Immature natural killer cell (primary cell): Measurements from ENCODE around the gene INTS11. TPM values are rescaled to one million over a fixed set of nuclear protein-coding genes. Genes with fewer than 3 reads are reported as not detected.
"Not testable (repeated sequence)": the region's sequence is repeated elsewhere in the genome, so short reads cannot be mapped to it uniquely, and the experiment has no call there.

Experiments used
- DNase-seq, 3 donors: peaks; one replicate each; pipeline ENCODE4 v3.0.0; 2022; ENCODE audit warnings: mixed read lengths in 1 of 3
- H3K27ac Mint-ChIP-seq, 6 donors: one replicate each; pipeline ENCODE4 v1.8.0; 2020; ENCODE audit warnings: mixed read lengths in 6 of 6, mild to moderate bottlenecking in 5 of 6, inconsistent platforms in 4 of 6, moderate library complexity in 3 of 6
- H3K27me3 Mint-ChIP-seq, 3 donors: one replicate each; pipeline ENCODE4 v1.8.0; 2020 to 2021; ENCODE audit warnings: low read depth in 3 of 3, mild to moderate bottlenecking in 3 of 3, mixed read lengths in 3 of 3, moderate library complexity in 3 of 3, inconsistent platforms in 1 of 3
- H3K36me3 Mint-ChIP-seq, 3 donors: one replicate each; pipeline ENCODE4 v1.8.0; 2020; ENCODE audit warnings: mixed read lengths in 3 of 3, inconsistent platforms in 2 of 3, mild to moderate bottlenecking in 2 of 3
- H3K4me1 Mint-ChIP-seq, 2 donors: one replicate each; pipeline ENCODE4 v1.8.0; 2020; ENCODE audit warnings: inconsistent platforms in 2 of 2, mild to moderate bottlenecking in 2 of 2, mixed read lengths in 2 of 2, moderate library complexity in 1 of 2
- H3K4me3 Mint-ChIP-seq, 5 donors: one replicate each; pipeline ENCODE4 v1.8.0; 2020; ENCODE audit warnings: mild to moderate bottlenecking in 5 of 5, mixed read lengths in 5 of 5, inconsistent platforms in 3 of 5, moderate library complexity in 3 of 5
- H3K9me3 Mint-ChIP-seq, 6 donors: one replicate each; pipeline ENCODE4 v1.8.0; 2020; ENCODE audit warnings: mild to moderate bottlenecking in 6 of 6, mixed read lengths in 6 of 6, inconsistent platforms in 4 of 6, moderate library complexity in 3 of 6
- polyA plus RNA-seq, 3 donors: library from polyadenylated mRNA; unstranded; fragments of 300-500 nt; fragmentation: Illumina TruSeq; gene quantifications; one replicate each; pipeline ENCODE4 v1.2.3, GENCODE V29; 2021

Gene INTS11
- polyA plus RNA-seq, 3 donors from 2014 or later: 62.1 to 68.8 (median 67.5) TPM

- peaks cover 1 to 5% (median 4%) of the 10 kb centered on the region in 3 donors for H3K27me3 Mint-ChIP-seq
- no peak for DNase-seq
- no peaks in the 10 kb centered on the region for H3K36me3 Mint-ChIP-seq
- H3K4me1 Mint-ChIP-seq: peaks cover 20 to 26% of the 10 kb centered on the region in 2 donors
- H3K27ac Mint-ChIP-seq: peak overlapping the region in 3 of 6 donors; percentile 55 to 65 (median 61)
- no peaks in the 10 kb centered on the region for H3K9me3 Mint-ChIP-seq
- H3K4me3 Mint-ChIP-seq: peak overlapping the region; percentile 58 to 75 (median 72)
Observed at GRCh38 chr1:1325288-1326074, 1.0 kb upstream of the INTS11 start.

DNA sequence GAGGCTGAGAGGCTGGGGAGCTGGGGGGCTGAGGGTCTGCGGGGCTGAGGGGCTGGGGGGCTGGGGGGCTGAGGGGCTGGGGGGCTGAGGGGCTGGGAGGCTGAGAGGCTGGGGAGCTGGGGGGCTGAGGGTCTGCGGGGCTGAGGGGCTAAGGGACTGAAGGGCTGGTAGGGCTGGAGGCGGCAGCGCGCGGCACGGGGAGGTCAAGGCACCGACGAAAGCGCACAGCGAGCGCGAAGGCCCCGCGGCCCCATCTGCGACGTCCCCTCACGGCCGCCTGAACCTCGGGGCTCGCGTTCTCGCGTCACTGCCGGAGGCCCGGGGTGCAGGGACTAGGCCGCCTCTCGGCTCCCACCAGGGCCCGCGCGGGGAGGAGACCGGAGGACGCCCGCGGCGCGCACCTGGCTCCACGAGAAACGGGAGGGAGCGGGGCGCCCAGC lies 356 bp downstream of the INTS11 start:
- Mint-ChIP-seq H3K4me1 (peaks cover 27 to 31% of the 10 kb centered on the region in 2 donors), H3K27ac (peak overlapping the region in 2 of 6 donors; percentile 78 to 87)

GRCh38 chr1:1322952-1323351 lies 1.5 kb downstream of the INTS11 start:
- no peak for DNase-seq
- peaks cover 27 to 31% of the 10 kb centered on the region in 2 donors for H3K4me1 Mint-ChIP-seq
- peak overlapping the region in 4 of 6 donors; percentile 78 to 92 (median 82) for H3K27ac Mint-ChIP-seq
- peaks cover 1 to 4% (median 2%) of the 10 kb centered on the region in 3 donors for H3K27me3 Mint-ChIP-seq
- no peaks in the 10 kb centered on the region for H3K9me3 Mint-ChIP-seq
- peak overlapping the region; percentile 85 to 97 (median 92) for H3K4me3 Mint-ChIP-seq
- H3K36me3 Mint-ChIP-seq: no peaks in the 10 kb centered on the region

More for the DNA sequence above, 356 bp downstream of the INTS11 start:
- Mint-ChIP-seq H3K4me3 (peak overlapping the region; percentile 13 to 87 (median 78)), H3K36me3 (no peaks in the 10 kb centered on the region), H3K27me3 (peaks cover 1 to 4% (median 2%) of the 10 kb centered on the region in 3 donors), H3K9me3 (no peaks in the 10 kb centered on the region)
- no peak for DNase-seq

DNA sequence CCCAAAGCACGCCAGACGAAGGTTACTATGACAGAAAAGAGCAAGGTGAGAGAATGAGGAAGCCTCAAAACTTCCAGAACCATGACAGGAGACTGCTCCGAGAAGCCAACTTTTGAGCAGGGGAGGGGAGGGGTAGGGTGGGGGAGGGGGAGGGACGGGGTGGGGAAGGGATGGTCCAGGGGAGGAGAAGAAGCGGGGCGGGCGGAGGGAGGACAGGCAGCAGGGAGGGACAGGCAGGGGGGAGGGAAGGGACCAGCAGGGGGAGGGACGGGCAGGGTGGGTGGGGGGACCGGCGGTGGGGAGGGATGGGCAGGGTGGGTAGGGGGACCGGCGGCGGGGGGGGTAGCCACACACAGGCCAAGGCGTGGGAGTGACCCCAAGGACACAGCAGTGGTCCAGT lies 2.0 kb downstream of the INTS11 start:
- H3K27ac Mint-ChIP-seq: peak overlapping the region in 4 of 6 donors; percentile 50 to 78 (median 56)

DNA sequence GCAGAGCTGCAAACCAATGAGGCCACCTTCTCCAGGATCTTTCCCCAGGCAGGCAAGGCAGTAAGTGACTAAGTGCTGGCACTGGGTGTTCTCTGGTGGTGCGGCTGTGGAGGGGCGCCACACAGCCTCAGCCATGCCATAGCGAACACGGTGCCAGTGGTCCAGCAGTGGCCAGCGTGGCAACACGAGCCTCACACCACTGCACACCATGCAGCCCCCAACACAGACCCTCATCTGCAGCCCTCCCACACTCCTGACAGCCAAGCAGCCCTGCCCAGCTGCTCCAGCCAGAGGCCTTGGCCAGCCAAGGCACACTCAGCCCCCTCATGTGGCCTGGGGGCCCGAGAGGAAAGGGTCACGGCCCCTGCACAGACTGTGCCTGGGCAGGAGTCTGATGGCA lies 3.0 kb downstream of the INTS11 start:
- H3K4me1 Mint-ChIP-seq: peaks cover 27 to 31% of the 10 kb centered on the region in 2 donors
- no peaks in the 10 kb centered on the region for H3K9me3 Mint-ChIP-seq
- peak overlapping the region in 1 of 5 donors; percentile 9 for H3K4me3 Mint-ChIP-seq
- no peak overlapping the region for H3K27ac Mint-ChIP-seq
- peaks cover 0 to 4% (median 0%) of the 10 kb centered on the region in 3 donors for H3K36me3 Mint-ChIP-seq
- no peak for DNase-seq
- peaks cover 1 to 4% (median 2%) of the 10 kb centered on the region in 3 donors for H3K27me3 Mint-ChIP-seq

More for the DNA sequence above, 2.0 kb downstream of the INTS11 start:
- Mint-ChIP-seq H3K4me3 (peak overlapping the region; percentile 42 to 85 (median 72)), H3K36me3 (peaks cover 0 to under 1% (median 0%) of the 10 kb centered on the region in 3 donors), H3K27me3 (peaks cover 1 to 4% (median 2%) of the 10 kb centered on the region in 3 donors), H3K9me3 (no peaks in the 10 kb centered on the region), H3K4me1 (peaks cover 27 to 31% of the 10 kb centered on the region in 2 donors)
- no peak for DNase-seq

- H3K4me1 Mint-ChIP-seq: peaks cover 26 to 27% of the 10 kb centered on the region in 2 donors
- H3K4me3 Mint-ChIP-seq: peak overlapping the region in 1 of 5 donors; percentile 9
- no peak for DNase-seq
- peaks cover 0 to 4% (median 0%) of the 10 kb centered on the region in 3 donors for H3K36me3 Mint-ChIP-seq
- H3K9me3 Mint-ChIP-seq: no peaks in the 10 kb centered on the region
- peaks cover 1 to 4% (median 2%) of the 10 kb centered on the region in 3 donors for H3K27me3 Mint-ChIP-seq
- no peak overlapping the region for H3K27ac Mint-ChIP-seq
Observed at GRCh38 chr1:1320666-1321448, 3.6 kb downstream of the INTS11 start.

GRCh38 chr1:1319646-1319941 lies 4.9 kb downstream of the INTS11 start:
- Mint-ChIP-seq H3K4me3 (peak overlapping the region in 1 of 5 donors; percentile 21), H3K27ac (peak overlapping the region in 1 of 6 donors; percentile 34), H3K36me3 (peaks cover 0 to 4% (median 0%) of the 10 kb centered on the region in 3 donors), H3K9me3 (no peaks in the 10 kb centered on the region), H3K4me1 (peaks cover 21 to 27% of the 10 kb centered on the region in 2 donors), H3K27me3 (peaks cover 1 to 4% (median 2%) of the 10 kb centered on the region in 3 donors)
- DNase-seq: no peak

- peaks cover 0 to 4% (median 0%) of the 10 kb centered on the region in 3 donors for H3K36me3 Mint-ChIP-seq
- peak overlapping the region in 1 of 5 donors; percentile 21 for H3K4me3 Mint-ChIP-seq
- DNase-seq: no peak
- no peaks in the 10 kb centered on the region for H3K9me3 Mint-ChIP-seq
- H3K27ac Mint-ChIP-seq: peak overlapping the region in 1 of 6 donors; percentile 34
- H3K27me3 Mint-ChIP-seq: peaks cover 0 to 2% (median 2%) of the 10 kb centered on the region in 3 donors
- peaks cover 21 to 27% of the 10 kb centered on the region in 2 donors for H3K4me1 Mint-ChIP-seq
Observed at GRCh38 chr1:1318777-1319645, 5.4 kb downstream of the INTS11 start.

GRCh38 chr1:1318131-1318652 lies 6.3 kb downstream of the INTS11 start:
- peaks cover 16 to 20% of the 10 kb centered on the region in 2 donors for H3K4me1 Mint-ChIP-seq
- H3K4me3 Mint-ChIP-seq: no peak overlapping the region
- peaks cover 0 to 2% (median 0%) of the 10 kb centered on the region in 3 donors for H3K27me3 Mint-ChIP-seq
- H3K36me3 Mint-ChIP-seq: peaks cover 0 to 4% (median 0%) of the 10 kb centered on the region in 3 donors
- H3K27ac Mint-ChIP-seq: no peak overlapping the region
- H3K9me3 Mint-ChIP-seq: no peaks in the 10 kb centered on the region
- DNase-seq: no peak

- no peaks in the 10 kb centered on the region for H3K27me3 Mint-ChIP-seq
- peaks cover 11 to 12% of the 10 kb centered on the region in 2 donors for H3K4me1 Mint-ChIP-seq
- no peak for DNase-seq
- peaks cover 0 to 4% (median 0%) of the 10 kb centered on the region in 3 donors for H3K36me3 Mint-ChIP-seq
- H3K4me3 Mint-ChIP-seq: no peak overlapping the region
- H3K9me3 Mint-ChIP-seq: no peaks in the 10 kb centered on the region
- H3K27ac Mint-ChIP-seq: no peak overlapping the region
Observed at GRCh38 chr1:1317420-1317819, 7.0 kb downstream of the INTS11 start.

DNA sequence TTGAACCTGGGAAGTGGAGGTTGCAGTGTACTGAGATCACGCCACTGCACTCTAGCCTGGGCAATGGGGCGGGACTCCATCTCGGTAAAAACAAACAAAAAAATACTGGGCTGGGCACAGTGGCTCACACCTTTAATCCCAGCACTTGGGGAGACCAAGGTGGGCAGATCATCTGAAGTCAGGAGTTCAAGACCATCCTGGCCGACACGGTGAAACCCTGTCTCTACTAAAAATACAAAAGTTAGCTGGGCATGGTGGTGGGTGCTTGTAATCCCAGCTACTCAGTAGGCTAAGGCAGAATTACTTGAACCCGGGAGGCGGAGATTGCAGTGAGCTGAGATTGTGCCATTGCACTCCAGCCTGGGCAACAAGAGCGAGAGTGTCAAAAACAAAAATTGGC lies 8.3 kb downstream of the INTS11 start:
- not testable (repeated sequence) for H3K27ac Mint-ChIP-seq, H3K4me3 Mint-ChIP-seq, H3K27me3 Mint-ChIP-seq, H3K9me3 Mint-ChIP-seq, DNase-seq, H3K4me1 Mint-ChIP-seq, H3K36me3 Mint-ChIP-seq

DNA sequence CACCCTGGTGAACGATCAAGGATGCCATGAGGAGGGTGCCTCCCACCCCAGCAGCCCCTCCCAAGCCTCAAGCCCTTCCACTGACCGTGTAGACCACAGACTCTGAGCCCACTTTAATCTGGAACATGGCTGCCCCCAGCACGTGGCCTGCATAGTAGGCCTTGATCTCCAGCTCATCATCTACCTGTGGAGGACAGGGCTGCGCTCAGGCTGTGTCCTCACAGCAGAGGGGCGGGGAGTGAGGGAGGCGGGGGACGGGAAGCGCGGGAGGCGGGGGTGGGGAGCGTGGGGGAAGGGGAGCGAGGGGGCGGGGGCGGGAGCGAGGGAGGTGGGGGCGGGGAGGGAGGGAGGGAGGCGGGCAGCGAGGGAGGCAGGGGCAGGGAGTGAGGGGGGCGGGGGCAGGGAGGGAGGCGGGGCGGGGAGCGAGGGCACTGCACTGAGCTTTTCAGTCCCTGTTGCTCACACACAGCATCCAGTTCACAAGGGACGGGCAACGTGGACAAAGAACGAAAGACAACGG lies 9.0 kb downstream of the INTS11 start:
- Mint-ChIP-seq H3K36me3 (peaks cover 0 to 4% (median 0%) of the 10 kb centered on the region in 3 donors), H3K9me3 (no peaks in the 10 kb centered on the region), H3K27ac (no peak overlapping the region), H3K4me1 (peaks cover 4 to 7% of the 10 kb centered on the region in 2 donors), H3K27me3 (peaks cover 0 to under 1% (median 0%) of the 10 kb centered on the region in 3 donors), H3K4me3 (no peak overlapping the region)
- DNase-seq: no peak
